ENCODE results near the gene FBXL14. TPM values are rescaled to one million over a fixed set of nuclear protein-coding genes. Genes with fewer than 3 reads are reported as not detected.

The FBXL14 gene
- total and polyA plus RNA-seq, 10 donors = 1.9 to 21.4 (median 18.7) TPM

DNA sequence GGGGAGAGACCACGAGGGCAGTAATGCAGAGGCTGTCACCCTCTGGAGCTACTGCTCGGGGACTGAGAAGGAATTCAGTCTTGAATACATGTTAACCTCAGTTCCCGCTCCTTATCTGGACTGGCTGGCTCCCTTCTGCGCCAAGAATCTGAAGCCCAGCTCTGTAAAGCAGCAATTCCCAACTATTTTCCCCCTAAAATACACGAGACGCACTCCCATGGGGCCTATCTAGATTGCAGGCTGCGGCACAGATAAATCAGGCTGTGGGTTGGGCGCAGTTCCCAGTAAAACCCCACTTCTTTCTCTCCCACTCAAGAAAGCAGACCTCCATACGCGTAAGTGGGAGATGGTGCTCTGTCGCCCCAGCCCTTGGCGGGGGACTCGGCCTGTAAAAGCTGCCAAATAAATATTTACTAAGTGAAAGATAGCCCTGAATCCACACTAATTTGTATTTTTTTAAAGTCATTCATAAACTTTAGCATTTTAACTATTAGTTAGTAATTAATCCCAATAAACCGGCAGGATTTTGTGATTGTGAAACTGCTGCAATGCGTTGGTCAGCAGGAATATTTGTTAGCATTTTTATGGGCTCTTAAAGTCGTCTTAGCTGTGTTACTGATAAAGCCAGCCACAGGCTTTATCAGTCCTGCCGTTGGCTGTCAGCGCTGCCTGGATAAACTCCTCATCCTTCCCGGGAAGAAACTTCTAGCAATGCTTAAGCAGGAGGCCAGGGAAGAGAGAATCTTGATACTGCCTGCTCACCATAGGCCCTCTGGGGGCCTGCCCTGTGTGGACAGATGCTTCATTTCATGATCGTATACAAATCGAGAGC, 17.8 kb downstream of the FBXL14 start:
- WGBS, 5 donors = 62 to 82% (median 71%) methylated on average over 21 of the region's 21 CpGs
- TF ChIP-seq, protein P1, sequence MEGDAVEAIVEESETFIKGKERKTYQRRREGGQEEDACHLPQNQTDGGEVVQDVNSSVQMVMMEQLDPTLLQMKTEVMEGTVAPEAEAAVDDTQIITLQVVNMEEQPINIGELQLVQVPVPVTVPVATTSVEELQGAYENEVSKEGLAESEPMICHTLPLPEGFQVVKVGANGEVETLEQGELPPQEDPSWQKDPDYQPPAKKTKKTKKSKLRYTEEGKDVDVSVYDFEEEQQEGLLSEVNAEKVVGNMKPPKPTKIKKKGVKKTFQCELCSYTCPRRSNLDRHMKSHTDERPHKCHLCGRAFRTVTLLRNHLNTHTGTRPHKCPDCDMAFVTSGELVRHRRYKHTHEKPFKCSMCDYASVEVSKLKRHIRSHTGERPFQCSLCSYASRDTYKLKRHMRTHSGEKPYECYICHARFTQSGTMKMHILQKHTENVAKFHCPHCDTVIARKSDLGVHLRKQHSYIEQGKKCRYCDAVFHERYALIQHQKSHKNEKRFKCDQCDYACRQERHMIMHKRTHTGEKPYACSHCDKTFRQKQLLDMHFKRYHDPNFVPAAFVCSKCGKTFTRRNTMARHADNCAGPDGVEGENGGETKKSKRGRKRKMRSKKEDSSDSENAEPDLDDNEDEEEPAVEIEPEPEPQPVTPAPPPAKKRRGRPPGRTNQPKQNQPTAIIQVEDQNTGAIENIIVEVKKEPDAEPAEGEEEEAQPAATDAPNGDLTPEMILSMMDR (IDR thresholded peaks at IDR 0.05 in 8 of 11, conservative IDR thresholded peaks at IDR 0.05 in 3 of 11) = no peak
- TF ChIP-seq POLR2A (IDR thresholded peaks at IDR 0.05) (no peak), POLR2AphosphoS5 (IDR thresholded peaks at IDR 0.05) (no peak)

DNA sequence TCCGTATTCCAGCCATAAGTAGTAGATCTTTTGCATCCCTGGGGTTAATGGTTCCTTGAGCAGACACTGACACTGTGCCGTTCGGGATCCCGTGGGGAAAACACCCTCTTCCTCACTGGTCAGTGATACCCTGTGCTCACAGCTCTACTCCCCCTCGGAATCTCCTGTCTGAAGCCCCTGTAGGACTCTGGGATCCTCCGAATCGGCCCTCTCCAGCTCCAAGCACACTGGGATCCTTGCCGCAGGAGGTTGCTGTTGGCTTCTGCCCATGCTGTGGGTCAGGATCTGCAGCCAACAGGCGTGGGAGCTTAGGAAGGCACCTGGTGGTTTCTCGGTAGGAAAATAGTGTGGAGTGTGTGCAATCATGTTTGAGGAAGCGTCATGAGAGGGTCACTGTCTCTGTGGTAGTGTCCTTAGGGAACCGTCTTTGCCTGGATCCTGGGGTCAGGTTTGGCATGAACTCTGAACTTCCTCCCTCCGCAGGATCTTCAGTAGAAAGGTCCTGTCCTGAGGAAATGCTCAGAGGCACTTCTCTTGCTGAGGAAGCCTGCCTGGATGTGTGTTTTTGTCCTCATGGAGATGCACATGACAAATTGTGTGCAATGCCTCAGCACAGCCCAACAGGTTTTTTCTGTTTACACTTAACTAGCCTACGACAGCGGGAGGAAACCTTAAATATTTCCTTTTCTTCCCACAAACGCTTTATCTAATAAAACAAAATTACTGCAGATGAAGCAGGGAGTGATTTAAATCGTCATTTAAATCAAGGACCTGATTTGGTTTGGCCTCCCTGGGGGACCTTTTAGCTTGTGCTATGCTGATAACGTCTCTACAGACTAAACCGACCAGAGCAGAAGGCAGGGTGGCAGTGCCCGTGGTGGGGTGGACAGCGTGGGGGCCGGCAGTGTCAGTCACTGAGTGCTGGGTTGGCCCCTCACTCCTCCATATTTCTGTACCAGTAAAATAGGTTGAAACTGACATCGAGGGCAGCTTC, 18.7 kb downstream of the FBXL14 start:
- no peak for DNase-seq
- Histone ChIP-seq H3K27ac (peak overlapping the region in 7 of 8 donors; percentile 5 to 59 (median 44)), H3K36me3 (peaks cover 0 to under 1% (median 0%) of the 10 kb centered on the region in 6 donors), H3K4me3 (no peak overlapping the region), H3K9me3 (no peaks in the 10 kb centered on the region), H3K27me3 (replicated peaks in 1 of 7) (no peaks in the 10 kb centered on the region), H3K4me1 (peaks cover 0 to 28% (median 7%) of the 10 kb centered on the region in 6 donors)
- intact Hi-C loops (cut with DNase I; ENCODE audit: low total_unique reads) = no loop called here
- WGBS, 5 donors = 35 to 50% (median 40%) methylated on average over 23 of the region's 23 CpGs
- TF ChIP-seq POLR2AphosphoS5 (IDR thresholded peaks at IDR 0.05) = no peak
- TF ChIP-seq, protein P1 (IDR thresholded peaks at IDR 0.05 in 8 of 11, conservative IDR thresholded peaks at IDR 0.05 in 3 of 11) = no peak
- no peak for TF ChIP-seq POLR2A (IDR thresholded peaks at IDR 0.05)

More for the DNA sequence above, 17.8 kb downstream of the FBXL14 start:
- peak overlapping the region in 1 of 8 donors; percentile 3 for H3K4me3 ChIP-seq
- peaks cover 0 to 8% (median 0%) of the 10 kb centered on the region in 6 donors for H3K36me3 ChIP-seq
- no peaks in the 10 kb centered on the region for H3K9me3 ChIP-seq
- no peak for DNase-seq
- H3K27me3 ChIP-seq (replicated peaks in 1 of 7) = no peaks in the 10 kb centered on the region
- peaks cover 0 to 29% (median 7%) of the 10 kb centered on the region in 6 donors for H3K4me1 ChIP-seq
- peak overlapping the region in 7 of 8 donors; percentile 5 to 59 (median 44) for H3K27ac ChIP-seq
- intact Hi-C loops (cut with DNase I; ENCODE audit: low total_unique reads) = no loop called here

DNA sequence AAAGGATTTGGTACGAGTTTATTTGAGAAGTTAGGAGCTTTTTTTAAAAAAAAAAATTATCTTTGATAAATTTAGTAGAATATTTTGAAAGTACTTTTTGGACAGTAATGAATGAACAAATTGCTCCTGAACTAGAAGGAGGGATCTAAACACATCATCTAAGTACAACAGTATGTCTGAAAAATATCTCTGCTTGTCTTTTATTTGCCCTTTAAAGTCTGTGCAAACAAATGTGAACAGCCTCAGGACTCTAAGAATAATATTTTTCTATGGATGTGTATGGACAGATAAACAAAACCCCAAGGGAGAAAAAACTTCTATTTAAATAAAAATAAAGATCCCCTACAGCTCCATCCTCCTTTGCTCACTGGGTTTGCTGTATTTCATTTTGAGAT, 19.5 kb downstream of the FBXL14 start:
- no peaks in the 10 kb centered on the region for H3K9me3 ChIP-seq
- H3K27me3 ChIP-seq (replicated peaks in 1 of 7) = no peaks in the 10 kb centered on the region
- no peak overlapping the region for H3K4me3 ChIP-seq
- H3K27ac ChIP-seq = no peak overlapping the region
- WGBS, 5 donors = 68 to 82% (median 75%) methylated on average over 1 of the region's 1 CpG
- H3K36me3 ChIP-seq = no peaks in the 10 kb centered on the region
- TF ChIP-seq POLR2AphosphoS5 (IDR thresholded peaks at IDR 0.05) = no peak
- TF ChIP-seq, protein P1 (IDR thresholded peaks at IDR 0.05 in 8 of 11, conservative IDR thresholded peaks at IDR 0.05 in 3 of 11) = no peak
- no peak for TF ChIP-seq POLR2A (IDR thresholded peaks at IDR 0.05)
- no peak for DNase-seq
- intact Hi-C loops (cut with DNase I; ENCODE audit: low total_unique reads) = no loop called here
- H3K4me1 ChIP-seq = peaks cover 0 to 28% (median 7%) of the 10 kb centered on the region in 6 donors
